GM12892 (cell line): ENCODE results near the gene GALNS.

Experiments used
- POLR2A ChIP-seq: IDR thresholded peaks from 2 replicates; pipeline ENCODE4 v1.6.1; 2011; ENCODE audit warnings: low read depth, low read length, control low read depth
- POLR2AphosphoS5 ChIP-seq: IDR thresholded peaks from 2 replicates; pipeline ENCODE4 v1.6.1; 2011; ENCODE audit warnings: low read depth, low read length, control low read depth
- TAF1 ChIP-seq: IDR thresholded peaks from 2 replicates; pipeline ENCODE4 v1.6.1; 2011; ENCODE audit warnings: low read depth, mild to moderate bottlenecking, control low read depth, low read length, borderline replicate concordance

- no peak for TF ChIP-seq POLR2AphosphoS5
- no peak for TF ChIP-seq POLR2A
- no peak for TF ChIP-seq TAF1
These were observed 17.7 kb downstream of the GALNS start for GRCh38 chr16:88839026-88839529.
